Measurements from ENCODE around the gene FUZ. TPM values are rescaled to one million over a fixed set of nuclear protein-coding genes. Genes with fewer than 3 reads are reported as not detected.

The FUZ gene
- polyA plus RNA-seq, 1 of the 3 experiments (the other 2 are of a cell fraction), result 29.9 TPM

DNA sequence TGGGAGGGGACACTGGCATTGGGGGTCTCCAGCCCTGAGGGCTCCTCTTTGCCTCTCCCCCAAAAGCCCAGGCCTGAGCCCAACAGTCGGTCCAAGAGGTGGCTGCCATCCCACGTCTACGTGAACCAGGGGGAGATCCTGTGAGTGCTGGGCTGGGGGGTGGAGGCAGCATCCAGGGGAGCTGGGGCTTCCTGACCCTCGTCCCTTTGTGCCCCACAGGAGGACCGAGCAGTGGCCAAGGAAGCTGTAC is 44.7 kb upstream of the FUZ start:
- H3K27ac ChIP-seq (ENCODE audit: low read depth in 2 of 2, low read length in 1 of 2), result peak overlapping the region in 1 of 2 experiments; percentile 65; a peak in 2 of 4 replicates

More for the DNA sequence above, 44.7 kb upstream of the FUZ start:
- no peak for TF ChIP-seq FOSL2 (IDR thresholded peaks at IDR 0.05; ENCODE audit: borderline replicate concordance, low read depth)
- no peak for TF ChIP-seq USF1 (IDR thresholded peaks at IDR 0.05; ENCODE audit: borderline replicate concordance, low read depth)
- TF ChIP-seq RXRA (IDR thresholded peaks at IDR 0.05; ENCODE audit: borderline replicate concordance, low read depth), result no peak
- TF ChIP-seq, protein P1, sequence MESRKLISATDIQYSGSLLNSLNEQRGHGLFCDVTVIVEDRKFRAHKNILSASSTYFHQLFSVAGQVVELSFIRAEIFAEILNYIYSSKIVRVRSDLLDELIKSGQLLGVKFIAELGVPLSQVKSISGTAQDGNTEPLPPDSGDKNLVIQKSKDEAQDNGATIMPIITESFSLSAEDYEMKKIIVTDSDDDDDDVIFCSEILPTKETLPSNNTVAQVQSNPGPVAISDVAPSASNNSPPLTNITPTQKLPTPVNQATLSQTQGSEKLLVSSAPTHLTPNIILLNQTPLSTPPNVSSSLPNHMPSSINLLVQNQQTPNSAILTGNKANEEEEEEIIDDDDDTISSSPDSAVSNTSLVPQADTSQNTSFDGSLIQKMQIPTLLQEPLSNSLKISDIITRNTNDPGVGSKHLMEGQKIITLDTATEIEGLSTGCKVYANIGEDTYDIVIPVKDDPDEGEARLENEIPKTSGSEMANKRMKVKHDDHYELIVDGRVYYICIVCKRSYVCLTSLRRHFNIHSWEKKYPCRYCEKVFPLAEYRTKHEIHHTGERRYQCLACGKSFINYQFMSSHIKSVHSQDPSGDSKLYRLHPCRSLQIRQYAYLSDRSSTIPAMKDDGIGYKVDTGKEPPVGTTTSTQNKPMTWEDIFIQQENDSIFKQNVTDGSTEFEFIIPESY (IDR thresholded peaks at IDR 0.05; ENCODE audit: borderline replicate concordance, low read depth), result no peak
- TF ChIP-seq RFX5 (IDR thresholded peaks at IDR 0.05; ENCODE audit: low read length), result no peak
- TF ChIP-seq, protein P2, sequence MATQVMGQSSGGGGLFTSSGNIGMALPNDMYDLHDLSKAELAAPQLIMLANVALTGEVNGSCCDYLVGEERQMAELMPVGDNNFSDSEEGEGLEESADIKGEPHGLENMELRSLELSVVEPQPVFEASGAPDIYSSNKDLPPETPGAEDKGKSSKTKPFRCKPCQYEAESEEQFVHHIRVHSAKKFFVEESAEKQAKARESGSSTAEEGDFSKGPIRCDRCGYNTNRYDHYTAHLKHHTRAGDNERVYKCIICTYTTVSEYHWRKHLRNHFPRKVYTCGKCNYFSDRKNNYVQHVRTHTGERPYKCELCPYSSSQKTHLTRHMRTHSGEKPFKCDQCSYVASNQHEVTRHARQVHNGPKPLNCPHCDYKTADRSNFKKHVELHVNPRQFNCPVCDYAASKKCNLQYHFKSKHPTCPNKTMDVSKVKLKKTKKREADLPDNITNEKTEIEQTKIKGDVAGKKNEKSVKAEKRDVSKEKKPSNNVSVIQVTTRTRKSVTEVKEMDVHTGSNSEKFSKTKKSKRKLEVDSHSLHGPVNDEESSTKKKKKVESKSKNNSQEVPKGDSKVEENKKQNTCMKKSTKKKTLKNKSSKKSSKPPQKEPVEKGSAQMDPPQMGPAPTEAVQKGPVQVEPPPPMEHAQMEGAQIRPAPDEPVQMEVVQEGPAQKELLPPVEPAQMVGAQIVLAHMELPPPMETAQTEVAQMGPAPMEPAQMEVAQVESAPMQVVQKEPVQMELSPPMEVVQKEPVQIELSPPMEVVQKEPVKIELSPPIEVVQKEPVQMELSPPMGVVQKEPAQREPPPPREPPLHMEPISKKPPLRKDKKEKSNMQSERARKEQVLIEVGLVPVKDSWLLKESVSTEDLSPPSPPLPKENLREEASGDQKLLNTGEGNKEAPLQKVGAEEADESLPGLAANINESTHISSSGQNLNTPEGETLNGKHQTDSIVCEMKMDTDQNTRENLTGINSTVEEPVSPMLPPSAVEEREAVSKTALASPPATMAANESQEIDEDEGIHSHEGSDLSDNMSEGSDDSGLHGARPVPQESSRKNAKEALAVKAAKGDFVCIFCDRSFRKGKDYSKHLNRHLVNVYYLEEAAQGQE (IDR thresholded peaks at IDR 0.05; ENCODE audit: low read depth, low read length), result no peak
- no peak for TF ChIP-seq YY1 (IDR thresholded peaks at IDR 0.05; ENCODE audit: low read depth)
- TF ChIP-seq SIN3A (IDR thresholded peaks at IDR 0.05; ENCODE audit: borderline replicate concordance, low read depth, low read length), result no peak
- TF ChIP-seq, protein P3, sequence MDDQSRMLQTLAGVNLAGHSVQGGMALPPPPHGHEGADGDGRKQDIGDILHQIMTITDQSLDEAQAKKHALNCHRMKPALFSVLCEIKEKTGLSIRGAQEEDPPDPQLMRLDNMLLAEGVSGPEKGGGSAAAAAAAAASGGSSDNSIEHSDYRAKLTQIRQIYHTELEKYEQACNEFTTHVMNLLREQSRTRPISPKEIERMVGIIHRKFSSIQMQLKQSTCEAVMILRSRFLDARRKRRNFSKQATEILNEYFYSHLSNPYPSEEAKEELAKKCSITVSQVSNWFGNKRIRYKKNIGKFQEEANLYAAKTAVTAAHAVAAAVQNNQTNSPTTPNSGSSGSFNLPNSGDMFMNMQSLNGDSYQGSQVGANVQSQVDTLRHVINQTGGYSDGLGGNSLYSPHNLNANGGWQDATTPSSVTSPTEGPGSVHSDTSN (IDR thresholded peaks at IDR 0.05), result no peak
- no peak for TF ChIP-seq CHD2 (IDR thresholded peaks at IDR 0.05; ENCODE audit: low read length, partially characterized antibody)
- no peak for TF ChIP-seq GATA2 (CRISPR knock-in tag; IDR thresholded peaks at IDR 0.05)
- TF ChIP-seq JUND (IDR thresholded peaks at IDR 0.05), result no peak
- TF ChIP-seq RCOR1 (IDR thresholded peaks at IDR 0.05; ENCODE audit: low read length), result no peak
- no peak for TF ChIP-seq FOXJ3 (CRISPR knock-in tag; IDR thresholded peaks at IDR 0.05)
- no peak for TF ChIP-seq RAD21 (IDR thresholded peaks at IDR 0.05; ENCODE audit: low read length)
- no peak for TF ChIP-seq NFIC (IDR thresholded peaks at IDR 0.05; ENCODE audit: borderline replicate concordance)
- no peak for TF ChIP-seq EZH2phosphoT487 (IDR thresholded peaks at IDR 0.05; ENCODE audit: borderline replicate concordance, low read depth)
- no peak overlapping the region for H2AFZ ChIP-seq (ENCODE audit: low read depth)
- WGBS (ENCODE audit: low lambda C conversion rate), result no CpG with 5 or more reads among the region's 5 CpGs
- peaks cover 58% of the 10 kb centered on the region for H3F3A ChIP-seq (replicated peaks; ENCODE audit: insufficient read depth)
- no peak overlapping the region for H3K9ac ChIP-seq
- ChIA-PET POLR2A (interaction anchor here (1.3 kb wide), 1 partner anchor 11 kb away, joined by 5 read pairs; no protein-coding TSS in a partner anchor), CTCF (no interaction called here)
- no peaks in the 10 kb centered on the region for H3K27me3 ChIP-seq (ENCODE audit: insufficient read depth)
- no peak for DNase-seq
- no peak overlapping the region for H3K4me3 ChIP-seq (ENCODE audit: low read depth in 2 of 2, low read length in 1 of 2)
- H3K36me3 ChIP-seq (replicated peaks in 1 of 2; ENCODE audit: control insufficient read depth in 1 of 2, insufficient read depth in 2 of 2, low read length in 1 of 2), result peaks cover 17 to 51% of the 10 kb centered on the region in 2 experiments
- H3K79me2 ChIP-seq (ENCODE audit: insufficient read depth), result peaks cover 27% of the 10 kb centered on the region
- H3K9me3 ChIP-seq, result no peaks in the 10 kb centered on the region
- no peak overlapping the region for H3K4me2 ChIP-seq
- peaks cover 11 to 14% of the 10 kb centered on the region in 2 experiments; a peak in 3 of 4 replicates for H3K4me1 ChIP-seq (ENCODE audit: control insufficient read depth in 1 of 2, insufficient read depth in 2 of 2, low read depth in 1 of 2, low read length in 1 of 2)
- H3K9me2 ChIP-seq, result no peaks in the 10 kb centered on the region
- peaks cover 62% of the 10 kb centered on the region for H4K20me1 ChIP-seq (ENCODE audit: insufficient read depth)

Measured in SK-N-SH (cell line).